HEK293 (cell line): ENCODE results near the gene TPM1.

ENCODE experiments used
- GLI4 ChIP-seq: fragments of 450-650 bp; formaldehyde crosslinking; IDR thresholded peaks from 2 replicates; pipeline ENCODE4 v1.5.1; 2016; ENCODE audit warnings: missing biosample characterization, missing genetic modification characterization
- REST ChIP-seq: fragments of 450-650 bp; formaldehyde crosslinking; IDR thresholded peaks from 2 replicates; pipeline ENCODE4 v1.5.1; 2016; ENCODE audit warnings: missing biosample characterization, missing genetic modification characterization
- ZBTB10 ChIP-seq: fragments of 450-650 bp; formaldehyde crosslinking; IDR thresholded peaks from 2 replicates; pipeline ENCODE4 v1.5.1; 2016; ENCODE audit warnings: missing biosample characterization, missing genetic modification characterization
- ZEB2 ChIP-seq: fragments of 450-650 bp; formaldehyde crosslinking; IDR thresholded peaks from 2 replicates; pipeline ENCODE4 v1.5.1; 2016; ENCODE audit warnings: missing biosample characterization, missing genetic modification characterization
- ZNF24 ChIP-seq: fragments of 450-650 bp; formaldehyde crosslinking; IDR thresholded peaks from 2 replicates; pipeline ENCODE4 v1.5.1; 2016; ENCODE audit warnings: missing biosample characterization, missing genetic modification characterization
- ZNF362 ChIP-seq: fragments of 450-650 bp; formaldehyde crosslinking; IDR thresholded peaks from 2 replicates; pipeline ENCODE4 v1.5.1; 2016; ENCODE audit warnings: missing biosample characterization, missing genetic modification characterization
- ZNF426 ChIP-seq: fragments of 450-650 bp; formaldehyde crosslinking; IDR thresholded peaks from 2 replicates; pipeline ENCODE4 v1.5.1; 2017; ENCODE audit warnings: missing biosample characterization, missing genetic modification characterization, mild to moderate bottlenecking, inconsistent platforms, moderate library complexity
- ZNF530 ChIP-seq: fragments of 450-650 bp; formaldehyde crosslinking; IDR thresholded peaks from 2 replicates; pipeline ENCODE4 v1.5.1; 2016; ENCODE audit warnings: low read depth, missing biosample characterization, missing genetic modification characterization
- TF ChIP-seq, protein P1 (sequence below): fragments of 450-650 bp; formaldehyde crosslinking; IDR thresholded peaks from 2 replicates; pipeline ENCODE4 v1.5.1; 2016; ENCODE audit warnings: missing biosample characterization, missing genetic modification characterization

- no peak for TF ChIP-seq ZNF530 (tag by site-specific recombination)
- no peak for TF ChIP-seq ZNF24 (tag by site-specific recombination)
- TF ChIP-seq ZNF426: no peak
- TF ChIP-seq, protein P1, sequence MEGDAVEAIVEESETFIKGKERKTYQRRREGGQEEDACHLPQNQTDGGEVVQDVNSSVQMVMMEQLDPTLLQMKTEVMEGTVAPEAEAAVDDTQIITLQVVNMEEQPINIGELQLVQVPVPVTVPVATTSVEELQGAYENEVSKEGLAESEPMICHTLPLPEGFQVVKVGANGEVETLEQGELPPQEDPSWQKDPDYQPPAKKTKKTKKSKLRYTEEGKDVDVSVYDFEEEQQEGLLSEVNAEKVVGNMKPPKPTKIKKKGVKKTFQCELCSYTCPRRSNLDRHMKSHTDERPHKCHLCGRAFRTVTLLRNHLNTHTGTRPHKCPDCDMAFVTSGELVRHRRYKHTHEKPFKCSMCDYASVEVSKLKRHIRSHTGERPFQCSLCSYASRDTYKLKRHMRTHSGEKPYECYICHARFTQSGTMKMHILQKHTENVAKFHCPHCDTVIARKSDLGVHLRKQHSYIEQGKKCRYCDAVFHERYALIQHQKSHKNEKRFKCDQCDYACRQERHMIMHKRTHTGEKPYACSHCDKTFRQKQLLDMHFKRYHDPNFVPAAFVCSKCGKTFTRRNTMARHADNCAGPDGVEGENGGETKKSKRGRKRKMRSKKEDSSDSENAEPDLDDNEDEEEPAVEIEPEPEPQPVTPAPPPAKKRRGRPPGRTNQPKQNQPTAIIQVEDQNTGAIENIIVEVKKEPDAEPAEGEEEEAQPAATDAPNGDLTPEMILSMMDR (tag by site-specific recombination): no peak
- no peak for TF ChIP-seq ZBTB10
- no peak for TF ChIP-seq GLI4
- TF ChIP-seq ZNF362 (tag by site-specific recombination): no peak
- TF ChIP-seq ZEB2 (tag by site-specific recombination): no peak
- TF ChIP-seq REST (tag by site-specific recombination): no peak
These were observed 7.3 kb downstream of the TPM1 start for GRCh38 chr15:63049783-63050371.
